Glutamatergic neuron (in vitro differentiated cells): Measurements from ENCODE around the gene ITM2C. TPM values are rescaled to one million over a fixed set of nuclear protein-coding genes. Genes with fewer than 3 reads are reported as not detected.

Experiments
- DNase-seq: peaks from one replicate; pipeline ENCODE4 v3.0.0; 2022
- H3K27ac Mint-ChIP-seq: one replicate; pipeline ENCODE4 v1.8.0; 2020; ENCODE audit warnings: mild to moderate bottlenecking, mixed read lengths, inconsistent platforms; ENCODE audit not compliant: unreplicated experiment
- H3K27me3 Mint-ChIP-seq: one replicate; pipeline ENCODE4 v1.8.0; 2020; ENCODE audit warnings: mild to moderate bottlenecking, moderate library complexity, mixed read lengths, inconsistent platforms; ENCODE audit not compliant: unreplicated experiment
- H3K36me3 Mint-ChIP-seq: one replicate; pipeline ENCODE4 v1.8.0; 2020; ENCODE audit warnings: mild to moderate bottlenecking, mixed read lengths, inconsistent platforms; ENCODE audit not compliant: unreplicated experiment
- H3K4me1 Mint-ChIP-seq: one replicate; pipeline ENCODE4 v1.8.0; 2020; ENCODE audit warnings: mild to moderate bottlenecking, low read depth, mixed read lengths, inconsistent platforms; ENCODE audit not compliant: unreplicated experiment
- H3K4me3 Mint-ChIP-seq: one replicate; pipeline ENCODE4 v1.8.0; 2020; ENCODE audit warnings: mild to moderate bottlenecking, mixed read lengths, inconsistent platforms; ENCODE audit not compliant: unreplicated experiment
- H3K9me3 Mint-ChIP-seq: one replicate; pipeline ENCODE4 v1.8.0; 2020; ENCODE audit warnings: mild to moderate bottlenecking, moderate library complexity, mixed read lengths, inconsistent platforms; ENCODE audit not compliant: unreplicated experiment
- total RNA-seq: library from RNA; stranded (reverse); fragmentation: NEBNext Ultra II Directional; extraction: Animal tissue kit (Norgen Biotek cat#: 25700); gene quantifications from one replicate; pipeline ENCODE4 v1.2.1, GENCODE V29; 2021; ENCODE audit not compliant: unreplicated experiment
- TF ChIP-seq, protein P1 (sequence below): fragments of 200-600 bp; sonication (generic); IDR thresholded peaks from one replicate; pipeline ENCODE4 v1.5.0; 2021; ENCODE audit not compliant: partially characterized antibody, unreplicated experiment

ITM2C gene
- total RNA-seq, 1 donor from 2014 or later: 72.0 TPM

GRCh38 chr2:230922951-230923717 is 58.4 kb downstream of the ITM2C start:
- TF ChIP-seq, protein P1, sequence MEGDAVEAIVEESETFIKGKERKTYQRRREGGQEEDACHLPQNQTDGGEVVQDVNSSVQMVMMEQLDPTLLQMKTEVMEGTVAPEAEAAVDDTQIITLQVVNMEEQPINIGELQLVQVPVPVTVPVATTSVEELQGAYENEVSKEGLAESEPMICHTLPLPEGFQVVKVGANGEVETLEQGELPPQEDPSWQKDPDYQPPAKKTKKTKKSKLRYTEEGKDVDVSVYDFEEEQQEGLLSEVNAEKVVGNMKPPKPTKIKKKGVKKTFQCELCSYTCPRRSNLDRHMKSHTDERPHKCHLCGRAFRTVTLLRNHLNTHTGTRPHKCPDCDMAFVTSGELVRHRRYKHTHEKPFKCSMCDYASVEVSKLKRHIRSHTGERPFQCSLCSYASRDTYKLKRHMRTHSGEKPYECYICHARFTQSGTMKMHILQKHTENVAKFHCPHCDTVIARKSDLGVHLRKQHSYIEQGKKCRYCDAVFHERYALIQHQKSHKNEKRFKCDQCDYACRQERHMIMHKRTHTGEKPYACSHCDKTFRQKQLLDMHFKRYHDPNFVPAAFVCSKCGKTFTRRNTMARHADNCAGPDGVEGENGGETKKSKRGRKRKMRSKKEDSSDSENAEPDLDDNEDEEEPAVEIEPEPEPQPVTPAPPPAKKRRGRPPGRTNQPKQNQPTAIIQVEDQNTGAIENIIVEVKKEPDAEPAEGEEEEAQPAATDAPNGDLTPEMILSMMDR: no peak
- H3K9me3 Mint-ChIP-seq: no peaks in the 10 kb centered on the region
- no peak for DNase-seq
- no peak overlapping the region for H3K27ac Mint-ChIP-seq
- peaks cover 5% of the 10 kb centered on the region for H3K27me3 Mint-ChIP-seq
- H3K36me3 Mint-ChIP-seq: no peaks in the 10 kb centered on the region
- no peak overlapping the region for H3K4me3 Mint-ChIP-seq
- no peaks in the 10 kb centered on the region for H3K4me1 Mint-ChIP-seq

DNA sequence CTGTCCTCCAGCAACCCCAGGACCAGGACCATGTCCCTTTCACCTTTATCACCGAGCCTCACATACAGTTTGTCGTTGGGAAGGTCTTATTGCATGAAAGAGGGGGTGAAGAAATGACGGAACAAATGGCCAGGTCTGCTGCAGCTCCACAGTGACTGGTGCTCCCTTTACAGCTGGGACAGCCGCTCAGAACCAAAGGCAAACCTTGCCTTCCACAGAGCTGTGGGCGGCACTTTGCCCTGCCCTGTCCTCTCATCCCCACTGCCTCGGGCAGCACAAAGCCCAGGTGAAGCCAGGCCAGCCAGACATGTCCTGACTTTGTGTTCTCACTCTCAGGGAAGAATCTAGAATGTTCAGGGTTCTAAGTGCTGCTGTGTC is 59.3 kb downstream of the ITM2C start:
- TF ChIP-seq, protein P1: no peak
- Mint-ChIP-seq H3K27ac (no peak overlapping the region), H3K27me3 (peaks cover 5% of the 10 kb centered on the region), H3K36me3 (no peaks in the 10 kb centered on the region), H3K4me1 (no peaks in the 10 kb centered on the region), H3K9me3 (no peaks in the 10 kb centered on the region), H3K4me3 (no peak overlapping the region)
- no peak for DNase-seq

- peaks cover 9% of the 10 kb centered on the region for H3K27me3 Mint-ChIP-seq
- no peaks in the 10 kb centered on the region for H3K4me1 Mint-ChIP-seq
- H3K4me3 Mint-ChIP-seq: no peak within 1 kb of the TSS
- H3K27ac Mint-ChIP-seq: no peak within 1 kb of the TSS
- no peaks in the 10 kb centered on the region for H3K36me3 Mint-ChIP-seq
- H3K9me3 Mint-ChIP-seq: no peaks in the 10 kb centered on the region
- TF ChIP-seq, protein P1: no peak
- no peak for DNase-seq
Measured at GRCh38 chr2:230924470-230925341, 60.0 kb downstream of the ITM2C start, which contains the start of gene GPR55. GPR55 (minus strand) TSS chr2:230925242; CDS start chr2:230910962, 14,280 bp downstream.

DNA sequence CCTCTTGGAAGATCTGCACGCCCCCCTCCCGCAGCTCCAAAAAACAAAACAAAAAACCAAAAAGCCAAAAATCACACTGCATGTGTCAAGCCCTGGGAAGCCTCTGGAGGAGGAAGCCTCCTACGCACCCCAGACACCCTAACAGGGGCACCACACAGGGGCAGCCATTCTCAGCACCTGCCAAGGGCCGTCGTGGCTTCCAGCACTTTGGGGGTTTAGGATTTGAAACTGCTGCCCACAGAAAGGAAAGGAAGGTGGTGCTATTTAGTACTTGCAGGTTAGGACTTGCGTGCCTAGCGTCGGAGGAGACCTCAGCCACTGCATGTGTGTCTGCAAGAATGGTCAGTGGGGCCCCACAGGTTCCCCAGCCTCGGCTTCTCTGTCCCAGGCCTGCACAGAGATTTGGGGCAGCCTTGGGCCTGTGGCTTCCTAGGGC is 60.7 kb downstream of the ITM2C start:
- no peaks in the 10 kb centered on the region for H3K4me1 Mint-ChIP-seq
- TF ChIP-seq, protein P1: no peak
- DNase-seq: no peak
- H3K4me3 Mint-ChIP-seq: no peak overlapping the region
- H3K27ac Mint-ChIP-seq: no peak overlapping the region
- no peaks in the 10 kb centered on the region for H3K9me3 Mint-ChIP-seq
- H3K27me3 Mint-ChIP-seq: peaks cover 9% of the 10 kb centered on the region
- H3K36me3 Mint-ChIP-seq: no peaks in the 10 kb centered on the region
